ENCODE results near the gene FOLR1.

DNA sequence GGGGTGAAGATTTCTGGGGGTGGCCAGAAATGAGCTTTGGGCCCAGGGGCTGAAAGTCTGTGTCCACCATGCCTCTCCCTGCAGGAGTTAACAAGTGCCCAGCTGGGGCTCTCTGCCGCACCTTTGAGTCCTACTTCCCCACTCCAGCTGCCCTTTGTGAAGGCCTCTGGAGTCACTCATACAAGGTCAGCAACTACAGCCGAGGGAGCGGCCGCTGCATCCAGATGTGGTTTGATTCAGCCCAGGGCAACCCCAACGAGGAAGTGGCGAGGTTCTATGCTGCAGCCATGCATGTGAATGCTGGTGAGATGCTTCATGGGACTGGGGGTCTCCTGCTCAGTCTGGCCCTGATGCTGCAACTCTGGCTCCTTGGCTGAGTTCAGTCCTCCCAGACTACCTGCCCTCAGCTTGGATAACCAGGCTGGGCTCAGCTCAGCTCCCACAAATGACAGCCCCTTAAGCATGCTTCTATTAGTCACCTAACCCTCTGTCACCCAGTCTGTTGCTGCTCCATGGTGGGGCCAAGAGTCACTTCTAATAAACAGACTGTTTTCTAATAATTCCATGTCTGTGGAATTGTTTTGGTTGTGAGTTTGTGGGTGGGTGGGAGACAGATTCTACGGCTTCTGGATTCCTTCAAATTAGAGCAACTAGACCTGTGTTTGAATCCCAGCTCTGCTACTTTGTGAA, 29.6 kb downstream of the FOLR1 start:
- TF ChIP-seq, protein P1, sequence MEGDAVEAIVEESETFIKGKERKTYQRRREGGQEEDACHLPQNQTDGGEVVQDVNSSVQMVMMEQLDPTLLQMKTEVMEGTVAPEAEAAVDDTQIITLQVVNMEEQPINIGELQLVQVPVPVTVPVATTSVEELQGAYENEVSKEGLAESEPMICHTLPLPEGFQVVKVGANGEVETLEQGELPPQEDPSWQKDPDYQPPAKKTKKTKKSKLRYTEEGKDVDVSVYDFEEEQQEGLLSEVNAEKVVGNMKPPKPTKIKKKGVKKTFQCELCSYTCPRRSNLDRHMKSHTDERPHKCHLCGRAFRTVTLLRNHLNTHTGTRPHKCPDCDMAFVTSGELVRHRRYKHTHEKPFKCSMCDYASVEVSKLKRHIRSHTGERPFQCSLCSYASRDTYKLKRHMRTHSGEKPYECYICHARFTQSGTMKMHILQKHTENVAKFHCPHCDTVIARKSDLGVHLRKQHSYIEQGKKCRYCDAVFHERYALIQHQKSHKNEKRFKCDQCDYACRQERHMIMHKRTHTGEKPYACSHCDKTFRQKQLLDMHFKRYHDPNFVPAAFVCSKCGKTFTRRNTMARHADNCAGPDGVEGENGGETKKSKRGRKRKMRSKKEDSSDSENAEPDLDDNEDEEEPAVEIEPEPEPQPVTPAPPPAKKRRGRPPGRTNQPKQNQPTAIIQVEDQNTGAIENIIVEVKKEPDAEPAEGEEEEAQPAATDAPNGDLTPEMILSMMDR (conservative IDR thresholded peaks at IDR 0.05 in 1 of 2, IDR thresholded peaks at IDR 0.05 in 1 of 2; ENCODE audit: extremely low read depth in 1 of 2, insufficient read depth in 1 of 2, low read depth in 1 of 2, low read length in 2 of 2): no peak
- no peak for TF ChIP-seq EZH2 (IDR thresholded peaks at IDR 0.05; ENCODE audit: borderline replicate concordance, low read length)
